GM21717 (cell line): ENCODE measurements around the gene SPZ1.
"Not testable (repeated sequence)": the region's sequence is repeated elsewhere in the genome, so short reads cannot be mapped to it uniquely, and the experiment has no call there.

Experiments used
- ATAC-seq: cut with Tn5 transposase; IDR thresholded peaks from one replicate; pipeline ENCODE4 v1.9.1; 2021; ENCODE audit warnings: mild to moderate bottlenecking, moderate library complexity; ENCODE audit not compliant: unreplicated experiment

The SPZ1 gene, protein sequence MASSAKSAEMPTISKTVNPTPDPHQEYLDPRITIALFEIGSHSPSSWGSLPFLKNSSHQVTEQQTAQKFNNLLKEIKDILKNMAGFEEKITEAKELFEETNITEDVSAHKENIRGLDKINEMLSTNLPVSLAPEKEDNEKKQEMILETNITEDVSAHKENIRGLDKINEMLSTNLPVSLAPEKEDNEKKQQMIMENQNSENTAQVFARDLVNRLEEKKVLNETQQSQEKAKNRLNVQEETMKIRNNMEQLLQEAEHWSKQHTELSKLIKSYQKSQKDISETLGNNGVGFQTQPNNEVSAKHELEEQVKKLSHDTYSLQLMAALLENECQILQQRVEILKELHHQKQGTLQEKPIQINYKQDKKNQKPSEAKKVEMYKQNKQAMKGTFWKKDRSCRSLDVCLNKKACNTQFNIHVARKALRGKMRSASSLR

DNA sequence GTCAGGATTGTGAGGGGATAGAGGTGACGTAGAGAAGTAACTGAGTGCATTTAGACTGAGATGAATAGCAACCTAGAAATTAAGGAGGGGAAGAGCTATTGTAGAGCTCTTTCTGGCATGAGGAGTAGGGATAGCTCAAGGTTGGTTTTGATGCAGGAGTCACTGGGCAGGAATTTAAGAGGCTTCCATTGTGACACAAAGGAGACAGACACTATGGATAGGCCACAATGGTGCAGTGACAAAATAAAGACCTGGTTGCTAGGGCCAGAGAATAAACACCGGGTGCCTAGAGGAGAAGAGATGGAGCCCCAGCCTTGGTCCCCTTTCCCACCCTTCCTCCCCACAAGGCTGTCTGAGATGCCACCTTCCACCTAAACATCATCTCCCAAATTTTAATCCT lies at the start of gene SPZ1:
TSS of gene SPZ1 (plus strand) at position 301 of the 400 bp plus-strand sequence. CDS start 214 bp downstream, outside the sequence.
- ATAC-seq, result no peak

DNA sequence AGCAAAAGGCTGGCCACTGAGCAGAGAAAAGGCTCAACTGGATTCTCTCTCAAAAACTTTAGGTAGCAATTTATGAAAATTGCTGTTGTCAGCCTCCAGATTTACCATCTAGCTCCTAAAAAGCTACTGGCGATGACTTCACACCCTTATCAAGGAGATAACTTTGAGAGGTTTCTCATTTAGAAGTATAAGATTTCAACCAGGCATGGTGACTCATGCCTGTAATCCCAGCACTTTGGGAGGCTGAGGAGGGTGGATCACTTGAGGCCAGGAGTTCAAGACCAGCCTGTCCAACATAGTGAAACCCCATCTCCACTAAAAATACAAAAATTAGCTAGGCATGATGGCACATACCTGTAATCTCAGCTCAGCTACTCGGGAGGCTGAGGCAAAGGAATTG lies 49.3 kb upstream of the SPZ1 start:
- ATAC-seq, result not testable (repeated sequence)

DNA sequence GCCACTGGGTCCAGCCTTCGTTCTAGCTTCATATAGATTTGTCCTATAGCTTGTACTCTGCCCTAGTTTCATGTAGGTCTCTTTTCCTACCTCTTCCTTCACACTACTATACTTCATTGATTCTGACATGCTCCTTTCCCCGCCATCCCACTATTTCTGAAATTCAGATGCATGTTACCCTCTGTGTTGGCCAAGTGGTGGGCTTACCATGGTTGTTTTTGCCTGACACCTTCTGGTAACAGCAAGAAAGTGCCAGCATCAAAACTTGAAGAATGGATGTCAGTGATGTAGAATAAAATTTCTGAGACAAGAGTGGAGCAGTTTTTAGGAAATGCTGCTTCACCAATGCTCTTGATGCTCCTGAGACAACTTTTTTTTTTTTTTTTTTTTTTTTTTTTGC lies 44.5 kb upstream of the SPZ1 start:
- ATAC-seq, result no peak

DNA sequence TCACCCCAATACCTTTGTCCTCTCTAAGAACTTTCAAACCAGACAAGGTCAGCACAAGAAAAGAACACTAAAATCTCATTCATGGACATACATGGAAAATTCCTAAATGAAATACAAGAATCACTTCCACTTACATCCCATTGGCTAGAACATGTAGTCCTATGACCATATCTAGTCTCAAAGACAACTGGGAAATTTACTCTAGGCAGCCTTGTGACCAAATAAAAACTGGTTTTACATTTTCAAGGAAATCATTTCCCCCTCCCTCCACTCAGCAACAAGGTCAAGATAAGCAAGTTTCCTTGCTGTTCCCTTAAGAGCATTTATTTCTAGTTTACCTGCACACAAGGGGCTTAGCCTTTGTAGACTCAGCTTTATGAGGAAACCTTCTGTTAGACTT lies 43.6 kb upstream of the SPZ1 start:
- no peak for ATAC-seq

DNA sequence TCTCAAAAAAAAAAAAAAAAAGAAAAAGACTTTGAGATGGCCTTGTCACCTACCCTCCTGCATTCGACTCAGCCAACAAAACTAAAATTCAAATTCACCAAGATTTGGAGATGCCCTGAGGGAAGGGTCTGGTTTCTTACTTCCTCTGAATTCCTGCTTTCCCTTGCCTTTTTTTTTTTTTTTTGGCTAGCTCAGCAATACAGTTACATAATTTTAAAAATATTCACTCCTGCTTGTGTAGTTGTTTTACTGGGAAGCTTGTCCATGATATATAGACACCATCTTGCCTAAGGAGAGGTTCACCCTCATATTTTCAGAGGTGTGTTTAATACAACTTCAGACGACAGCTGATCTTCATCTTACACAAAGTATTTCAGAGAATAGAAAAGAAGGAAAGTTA lies 42.6 kb upstream of the SPZ1 start:
- ATAC-seq, result no peak

DNA sequence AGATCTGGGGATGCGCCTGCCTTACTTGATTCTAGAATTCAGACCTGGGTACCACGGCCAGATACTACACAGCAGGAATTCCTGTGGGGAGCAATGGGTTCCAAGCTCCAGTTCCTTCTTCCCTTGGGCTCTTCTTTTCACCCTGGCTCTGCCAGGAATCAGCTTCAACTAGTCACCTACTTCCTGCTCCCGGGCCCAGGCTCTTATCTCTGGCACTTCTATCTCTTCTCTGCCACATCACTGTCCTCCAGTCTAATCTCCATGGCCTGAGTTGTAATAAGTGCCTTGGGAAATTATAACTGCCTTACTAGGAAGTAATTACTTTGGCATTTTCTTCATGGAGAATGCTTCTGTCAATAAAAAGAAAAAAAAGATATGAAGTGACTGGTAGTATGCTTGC lies 37.7 kb upstream of the SPZ1 start:
- no peak for ATAC-seq

DNA sequence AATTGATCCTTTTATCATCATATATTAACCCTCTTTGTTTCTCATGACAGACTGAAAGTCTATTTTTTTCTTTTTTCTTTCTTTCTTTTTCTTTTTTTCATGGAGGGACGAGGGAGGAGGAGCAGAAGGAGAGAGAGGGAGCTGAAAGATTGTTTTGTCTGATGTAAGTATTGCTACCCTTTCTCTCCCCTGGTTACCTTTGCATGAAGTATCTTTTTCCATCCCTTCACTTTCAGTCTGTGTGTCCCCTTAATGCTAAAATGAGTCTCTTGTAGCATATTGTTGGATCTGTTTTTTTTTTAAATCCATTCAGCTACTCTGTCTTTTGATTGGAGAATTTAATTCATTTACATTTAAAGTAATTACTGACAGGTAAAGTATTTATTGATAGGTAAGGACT lies 36.4 kb upstream of the SPZ1 start:
- ATAC-seq, result no peak

DNA sequence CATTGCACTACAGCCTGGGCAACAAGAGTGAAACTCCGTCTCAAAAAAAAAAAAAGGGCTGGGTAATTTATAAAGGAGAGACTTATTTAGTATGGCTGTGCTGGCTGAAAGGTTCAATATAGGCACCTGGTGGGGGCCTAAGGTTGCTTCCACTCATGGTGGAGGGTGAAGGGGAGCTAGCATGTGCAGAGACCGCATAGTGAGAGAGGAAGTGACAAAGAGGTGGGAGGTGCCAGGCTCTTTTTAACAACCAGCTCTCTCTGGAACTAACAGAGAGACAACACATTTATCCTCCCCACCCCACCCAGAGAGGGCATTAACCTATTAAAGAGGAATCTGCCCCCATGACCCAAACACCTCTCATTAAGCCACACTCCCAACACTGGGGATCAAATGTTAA lies 35.1 kb upstream of the SPZ1 start:
- ATAC-seq, result no peak

DNA sequence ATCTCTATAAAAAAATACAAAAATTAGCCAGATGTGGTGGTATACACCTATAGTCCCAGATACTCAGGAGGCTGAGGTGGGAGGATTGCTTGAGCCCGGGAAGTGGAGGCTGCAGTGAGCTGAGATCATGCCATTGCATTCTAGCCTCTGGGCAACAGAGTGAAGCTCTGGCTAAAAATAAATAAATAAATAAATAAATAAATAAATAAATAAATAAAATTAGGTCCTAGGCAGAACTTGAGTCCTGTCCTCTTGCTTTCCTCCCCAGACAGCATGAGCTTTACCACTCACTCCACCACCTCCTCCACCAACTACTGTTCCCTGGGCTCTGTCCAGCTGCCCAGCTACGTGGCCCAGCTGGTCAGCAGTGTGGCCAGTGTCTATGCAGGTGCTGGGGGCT lies 31.6 kb upstream of the SPZ1 start:
- ATAC-seq, result no peak

DNA sequence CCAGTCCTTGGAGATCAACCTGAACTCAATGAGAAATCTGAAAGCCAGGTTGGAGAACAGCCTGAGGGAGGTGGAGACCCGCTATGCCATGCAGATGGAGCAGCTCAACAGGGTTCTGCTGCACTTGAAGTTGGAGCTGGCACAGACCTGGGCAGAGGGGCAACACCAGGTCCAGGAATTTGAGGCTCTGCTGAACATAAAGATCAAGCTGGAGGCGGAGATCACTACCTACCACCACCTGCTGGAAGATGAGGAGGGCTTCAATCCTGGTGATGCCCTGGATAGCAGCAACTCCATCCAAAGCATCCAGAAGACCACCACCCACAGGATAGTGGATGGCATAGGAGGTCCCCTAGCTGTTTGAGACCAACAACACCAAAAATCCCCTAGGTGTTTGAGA lies 30.5 kb upstream of the SPZ1 start:
- no peak for ATAC-seq

DNA sequence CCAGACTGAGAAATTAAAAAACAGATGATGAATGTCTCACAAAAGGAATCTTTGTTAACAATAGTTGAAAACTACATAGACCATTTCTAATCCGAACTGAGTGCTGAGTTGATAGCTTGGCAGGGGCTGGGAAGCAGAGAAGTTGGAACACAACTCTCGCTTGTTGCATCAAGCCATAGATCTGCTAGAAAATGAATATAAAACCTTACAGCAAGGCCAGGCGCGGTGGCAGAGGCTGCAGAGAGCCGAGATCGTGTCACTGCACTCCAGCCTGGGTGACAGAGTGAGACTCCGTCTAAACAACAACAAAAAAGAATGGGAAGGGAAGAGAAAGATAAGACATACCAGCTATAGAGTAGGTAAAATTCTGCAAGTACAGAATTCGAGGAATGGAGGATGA lies 28.0 kb upstream of the SPZ1 start:
- ATAC-seq, result no peak

DNA sequence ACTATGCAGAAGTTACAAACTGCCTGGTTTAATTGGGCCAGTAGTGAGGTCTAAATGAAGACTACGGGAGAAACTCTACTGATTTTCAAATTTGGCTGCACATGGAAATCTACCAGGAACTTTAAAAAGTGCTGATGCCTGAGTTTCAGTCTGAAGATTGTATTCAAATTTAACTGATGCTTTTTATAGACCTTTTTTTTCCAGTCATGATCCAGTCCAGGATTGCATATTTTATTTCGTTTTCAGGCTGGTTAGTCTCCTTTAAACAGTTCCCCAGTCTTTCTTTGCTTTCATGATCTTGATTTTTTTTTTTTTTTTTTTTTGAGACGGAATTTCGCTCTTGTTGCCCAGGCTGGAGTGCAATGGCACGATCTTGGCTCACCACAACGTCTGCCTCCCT lies 23.7 kb upstream of the SPZ1 start:
- ATAC-seq, result no peak

DNA sequence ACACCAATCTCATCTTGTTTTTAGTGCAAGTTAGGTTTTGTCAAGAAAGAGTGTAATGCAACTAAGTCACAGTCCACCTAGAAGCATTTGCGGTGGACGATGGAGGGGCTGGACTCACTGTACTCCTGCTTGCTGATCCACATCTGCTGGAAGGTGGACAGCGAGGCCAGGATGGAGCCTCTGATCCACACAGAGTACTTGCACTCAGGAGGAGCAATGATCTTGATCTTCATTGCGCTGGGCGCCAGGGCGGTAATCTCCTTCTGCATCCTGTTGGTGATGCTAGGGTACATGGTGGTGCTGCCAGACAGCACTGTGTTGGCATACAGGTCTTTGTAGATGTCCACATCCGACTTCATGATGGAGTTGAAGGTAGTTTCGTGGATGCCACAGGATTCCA lies 20.2 kb upstream of the SPZ1 start:
- ATAC-seq, result no peak

DNA sequence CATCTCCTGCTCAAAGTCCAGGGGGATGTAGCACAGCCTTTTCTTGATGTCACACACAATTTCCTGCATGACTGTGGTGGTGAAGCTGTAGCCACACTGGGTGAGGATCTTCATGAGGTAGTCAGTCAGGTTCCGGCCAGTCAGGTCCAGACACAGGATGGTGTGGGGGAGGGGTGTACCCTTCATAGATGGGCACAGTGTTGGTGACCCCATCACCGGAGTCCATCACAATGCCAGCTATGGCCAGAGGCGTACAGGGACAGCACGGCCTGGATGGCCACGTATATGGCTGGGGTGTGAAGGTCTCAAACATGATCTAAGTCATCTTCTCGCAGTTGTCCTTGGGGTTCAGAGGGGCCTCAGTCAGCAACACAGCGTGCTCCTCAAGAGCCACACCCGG lies 19.7 kb upstream of the SPZ1 start:
- no peak for ATAC-seq

DNA sequence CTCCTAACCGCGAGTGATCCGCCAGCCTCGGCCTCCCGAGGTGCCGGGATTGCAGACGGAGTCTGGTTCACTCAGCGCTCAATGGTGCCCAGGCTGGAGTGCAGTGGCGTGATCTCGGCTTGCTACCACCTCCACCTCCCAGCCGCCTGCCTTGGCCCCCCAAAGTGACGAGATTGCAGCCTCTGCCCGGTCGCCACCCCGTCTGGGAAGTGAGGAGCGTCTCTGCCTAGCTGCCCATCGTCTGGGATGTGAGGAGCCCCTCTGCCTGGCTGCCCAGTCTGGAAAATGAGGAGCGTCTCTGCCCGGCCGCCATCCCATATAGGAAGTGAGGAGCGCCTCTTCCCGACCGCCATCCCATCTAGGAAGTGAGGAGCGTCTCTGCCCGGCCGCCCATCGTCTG lies 19.0 kb upstream of the SPZ1 start:
- not testable (repeated sequence) for ATAC-seq

DNA sequence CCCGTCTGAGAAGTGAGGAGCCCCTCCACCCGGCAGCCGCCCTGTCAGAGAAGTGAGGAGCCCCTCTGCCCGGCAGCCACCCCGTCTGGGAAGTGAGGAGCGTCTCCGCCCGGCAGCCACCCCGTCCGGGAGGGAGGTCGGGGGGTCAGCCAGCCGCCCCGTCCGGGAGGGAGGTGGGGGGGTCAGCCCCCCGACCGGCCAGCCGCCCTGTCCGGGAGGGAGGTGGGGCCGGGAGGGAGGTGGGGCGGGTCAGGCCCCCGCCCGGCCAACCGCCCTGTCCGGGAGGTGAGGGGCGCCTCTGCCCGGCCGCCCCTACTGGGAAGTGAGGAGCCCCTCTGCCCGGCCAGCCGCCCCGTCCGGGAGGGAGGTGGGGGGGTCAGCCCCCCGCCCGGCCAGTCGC lies 18.5 kb upstream of the SPZ1 start:
- not testable (repeated sequence) for ATAC-seq

DNA sequence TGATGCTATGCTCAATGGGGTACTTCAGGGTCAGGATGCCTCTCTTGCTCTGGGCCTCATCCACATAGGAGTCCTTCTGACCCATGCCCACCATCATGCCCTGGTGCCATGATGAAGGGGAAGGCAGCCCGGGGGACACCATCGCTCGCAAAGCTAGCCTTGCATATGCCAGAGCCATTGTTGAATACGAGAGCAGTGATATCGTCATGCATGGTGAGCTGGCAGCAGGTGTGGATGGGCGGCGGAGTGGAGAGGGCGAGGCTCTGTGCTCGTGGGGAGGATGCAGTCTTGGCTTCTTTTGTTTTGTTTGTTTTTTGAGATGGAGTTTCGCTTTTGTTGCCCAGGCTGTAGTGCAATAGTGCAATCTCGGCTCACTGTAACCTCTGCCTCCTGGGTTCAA lies 17.2 kb upstream of the SPZ1 start:
- ATAC-seq, result no peak

DNA sequence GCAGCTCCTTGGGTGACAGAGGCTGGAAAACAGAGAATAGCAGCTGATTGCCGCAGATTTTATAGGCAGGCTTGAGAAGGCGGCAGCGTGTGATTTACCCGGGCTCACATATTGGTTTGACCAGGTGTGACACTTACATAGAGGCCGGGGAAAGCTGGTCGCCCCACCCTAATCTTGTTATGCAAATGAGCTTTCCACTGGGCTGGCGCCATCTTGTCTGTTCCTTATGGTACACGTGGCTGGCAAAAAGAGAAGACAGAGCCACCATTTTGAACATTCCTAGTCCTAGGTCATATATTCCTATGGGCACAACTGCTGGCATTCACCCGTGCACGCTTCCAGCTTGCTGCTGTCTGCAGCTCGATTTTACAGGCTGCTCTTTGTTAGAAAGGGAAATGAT lies 11.3 kb upstream of the SPZ1 start:
- no peak for ATAC-seq

DNA sequence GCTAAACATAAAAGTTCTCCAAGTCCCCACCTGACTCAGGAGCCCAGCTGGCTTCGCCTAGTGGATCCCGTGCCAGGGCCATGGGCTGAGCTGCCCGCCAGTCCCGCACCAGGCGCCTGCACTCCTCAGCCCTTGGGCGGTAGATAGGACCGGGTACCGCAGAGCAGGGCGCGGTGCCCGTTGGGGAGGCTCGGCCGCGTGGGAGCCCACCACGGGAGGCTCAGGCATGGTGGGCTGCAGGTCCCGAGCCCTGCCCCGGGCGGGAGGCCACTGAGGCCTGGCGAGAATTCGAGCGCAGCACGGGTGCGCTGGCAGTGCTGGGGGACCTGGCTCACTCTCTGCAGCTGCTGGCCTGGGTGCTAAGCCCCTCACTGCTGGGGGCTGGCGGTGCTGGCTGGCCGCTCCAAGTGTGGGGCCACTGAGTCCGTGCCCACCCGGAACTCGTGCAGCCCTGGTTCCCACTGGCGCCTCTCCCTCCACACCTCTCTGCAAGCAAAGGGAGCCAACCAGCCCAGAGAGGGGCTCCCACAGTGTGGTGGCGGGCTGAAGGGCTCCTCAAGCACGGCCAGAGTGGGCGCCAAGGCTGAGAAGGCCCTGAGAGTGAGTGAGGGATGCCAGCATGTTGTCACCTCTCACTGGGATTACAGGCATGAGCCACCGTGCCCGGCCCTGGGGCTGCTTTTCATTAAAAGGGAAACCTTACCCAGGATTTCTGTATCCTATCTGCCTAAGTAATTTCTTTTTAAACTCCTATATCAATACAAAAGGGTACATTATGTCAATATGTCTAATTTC lies 9.7 kb upstream of the SPZ1 start:
- no peak for ATAC-seq

DNA sequence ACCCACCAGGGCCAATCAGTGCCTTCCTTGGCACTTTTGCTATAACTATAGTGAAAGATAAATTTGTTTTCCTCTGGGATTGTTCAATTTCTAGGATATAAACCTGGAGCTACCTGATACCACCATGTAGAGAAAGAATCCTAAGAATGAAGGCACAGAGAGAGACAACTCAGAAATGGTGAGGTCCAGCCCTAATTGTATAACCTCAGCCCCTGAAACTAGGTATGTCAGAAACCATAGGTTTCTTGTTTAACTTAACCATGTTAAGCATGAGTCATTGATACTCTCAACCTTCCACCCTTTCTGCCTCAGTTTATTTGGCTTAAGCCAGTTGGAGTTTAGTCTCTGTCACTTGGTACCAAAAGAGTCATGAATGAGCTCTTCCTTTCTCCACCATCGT lies 4.6 kb upstream of the SPZ1 start:
- no peak for ATAC-seq

DNA sequence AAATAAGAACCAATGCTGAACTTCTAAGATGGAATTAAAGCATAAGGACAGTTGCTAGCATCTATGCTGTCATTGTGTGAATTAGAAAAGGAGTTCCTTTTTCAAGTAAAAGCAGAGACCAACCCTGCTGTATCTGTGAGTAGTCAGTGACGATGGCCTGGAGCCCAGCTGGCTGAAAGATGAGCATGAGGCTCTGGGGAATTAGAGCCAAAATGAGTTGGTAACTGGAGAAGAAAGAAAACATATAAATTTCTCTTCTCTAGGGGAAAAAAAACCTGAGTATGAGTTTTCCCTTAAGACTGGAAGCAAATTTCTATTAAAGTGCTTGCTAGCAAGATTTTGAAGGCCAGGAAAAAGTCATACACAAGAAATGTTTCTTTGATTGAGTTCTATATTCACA lies 1.6 kb upstream of the SPZ1 start:
- ATAC-seq, result no peak

DNA sequence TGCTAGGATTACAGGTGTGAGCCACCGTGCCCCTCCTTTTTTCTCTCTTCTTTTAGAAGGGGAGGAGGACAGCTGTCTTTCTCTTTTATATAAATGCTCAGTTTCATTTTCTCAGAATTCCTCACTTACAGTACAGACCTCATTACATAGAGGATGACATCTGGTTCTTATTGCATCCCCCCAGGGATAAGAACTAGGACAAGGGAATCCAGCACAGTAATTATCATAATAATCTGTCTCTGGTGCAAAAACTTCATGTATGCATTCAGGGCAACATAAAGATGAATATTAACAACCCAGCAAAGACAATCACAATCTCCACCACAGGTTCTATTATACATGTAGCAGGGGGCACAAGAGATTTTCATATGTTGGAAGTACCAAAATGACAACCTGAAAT lies 5.1 kb downstream of the SPZ1 start:
- ATAC-seq, result no peak
